ENCODE results near the gene ZNF492.

DNA sequence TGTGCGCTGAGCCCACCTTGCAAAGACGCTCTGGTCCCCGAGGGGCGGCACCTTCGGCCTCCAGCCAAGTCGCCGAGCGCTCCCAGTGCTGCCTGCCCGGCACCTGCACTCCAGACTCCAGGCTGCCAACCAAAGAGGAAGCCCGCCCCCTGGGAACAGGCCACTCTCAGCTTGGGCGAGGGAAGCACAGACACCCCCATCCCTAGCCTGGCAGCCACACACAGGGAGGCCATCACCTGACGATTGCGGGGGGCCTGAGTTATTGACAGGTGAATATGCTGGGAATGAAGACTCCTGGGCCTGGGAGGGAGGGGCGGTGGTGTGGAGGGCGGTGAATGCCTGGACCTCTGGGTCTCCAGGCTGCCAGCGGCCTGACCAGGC is 10.3 kb upstream of the ZNF492 start:
- TF ChIP-seq, protein P1, sequence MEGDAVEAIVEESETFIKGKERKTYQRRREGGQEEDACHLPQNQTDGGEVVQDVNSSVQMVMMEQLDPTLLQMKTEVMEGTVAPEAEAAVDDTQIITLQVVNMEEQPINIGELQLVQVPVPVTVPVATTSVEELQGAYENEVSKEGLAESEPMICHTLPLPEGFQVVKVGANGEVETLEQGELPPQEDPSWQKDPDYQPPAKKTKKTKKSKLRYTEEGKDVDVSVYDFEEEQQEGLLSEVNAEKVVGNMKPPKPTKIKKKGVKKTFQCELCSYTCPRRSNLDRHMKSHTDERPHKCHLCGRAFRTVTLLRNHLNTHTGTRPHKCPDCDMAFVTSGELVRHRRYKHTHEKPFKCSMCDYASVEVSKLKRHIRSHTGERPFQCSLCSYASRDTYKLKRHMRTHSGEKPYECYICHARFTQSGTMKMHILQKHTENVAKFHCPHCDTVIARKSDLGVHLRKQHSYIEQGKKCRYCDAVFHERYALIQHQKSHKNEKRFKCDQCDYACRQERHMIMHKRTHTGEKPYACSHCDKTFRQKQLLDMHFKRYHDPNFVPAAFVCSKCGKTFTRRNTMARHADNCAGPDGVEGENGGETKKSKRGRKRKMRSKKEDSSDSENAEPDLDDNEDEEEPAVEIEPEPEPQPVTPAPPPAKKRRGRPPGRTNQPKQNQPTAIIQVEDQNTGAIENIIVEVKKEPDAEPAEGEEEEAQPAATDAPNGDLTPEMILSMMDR (IDR thresholded peaks at IDR 0.05), result no peak
- TF ChIP-seq SMC3 (IDR thresholded peaks at IDR 0.05; ENCODE audit: low read depth, low read length) (no peak), RFX5 (IDR thresholded peaks at IDR 0.05; ENCODE audit: low read length) (no peak), FOXJ3 (CRISPR knock-in tag; IDR thresholded peaks at IDR 0.05) (no peak), REST (IDR thresholded peaks at IDR 0.05; ENCODE audit: low read depth, low read length) (no peak), EP300 (IDR thresholded peaks at IDR 0.05; ENCODE audit: borderline replicate concordance in 1 of 2, low read depth in 1 of 2, low read length in 1 of 2) (no peak), POLR2AphosphoS5 (IDR thresholded peaks at IDR 0.05; ENCODE audit: low read depth, low read length) (no peak), ELF1 (IDR thresholded peaks at IDR 0.05) (no peak), RAD21 (IDR thresholded peaks at IDR 0.05; ENCODE audit: low read length) (no peak), NFIC (IDR thresholded peaks at IDR 0.05; ENCODE audit: borderline replicate concordance) (no peak), GABPA (IDR thresholded peaks at IDR 0.05; ENCODE audit: low read depth) (no peak), USF1 (IDR thresholded peaks at IDR 0.05; ENCODE audit: borderline replicate concordance, low read depth) (no peak)
- TF ChIP-seq, protein P2, sequence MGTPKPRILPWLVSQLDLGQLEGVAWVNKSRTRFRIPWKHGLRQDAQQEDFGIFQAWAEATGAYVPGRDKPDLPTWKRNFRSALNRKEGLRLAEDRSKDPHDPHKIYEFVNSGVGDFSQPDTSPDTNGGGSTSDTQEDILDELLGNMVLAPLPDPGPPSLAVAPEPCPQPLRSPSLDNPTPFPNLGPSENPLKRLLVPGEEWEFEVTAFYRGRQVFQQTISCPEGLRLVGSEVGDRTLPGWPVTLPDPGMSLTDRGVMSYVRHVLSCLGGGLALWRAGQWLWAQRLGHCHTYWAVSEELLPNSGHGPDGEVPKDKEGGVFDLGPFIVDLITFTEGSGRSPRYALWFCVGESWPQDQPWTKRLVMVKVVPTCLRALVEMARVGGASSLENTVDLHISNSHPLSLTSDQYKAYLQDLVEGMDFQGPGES (IDR thresholded peaks at IDR 0.05; ENCODE audit: low read depth, low read length), result no peak
